Measurements from ENCODE around the gene NOTCH2. TPM values are rescaled to one million over a fixed set of nuclear protein-coding genes. Genes with fewer than 3 reads are reported as not detected.
"Not testable (repeated sequence)": the region's sequence is repeated elsewhere in the genome, so short reads cannot be mapped to it uniquely, and the experiment has no call there.

NOTCH2 gene
- total RNA-seq, 6 donors from 2014 or later, result 71.0 to 119 (median 89.1) TPM

- not testable (repeated sequence) for H3K4me3 ChIP-seq, H3K27me3 ChIP-seq, DNase-seq, H3K4me1 ChIP-seq, H3K36me3 ChIP-seq, H3K27ac ChIP-seq, H3K9me3 ChIP-seq
- ATAC-seq (ENCODE audit: low FRiP score in 2 of 2), result peak in 1 of 2 donors; percentile 50
- no CpG with 5 or more reads among the region's 1 CpG for WGBS, 2 donors
These were observed 31.1 kb upstream of the NOTCH2 start for GRCh38 chr1:120100590-120100989.

GRCh38 chr1:120098986-120099759 lies 29.7 kb upstream of the NOTCH2 start:
- not testable (repeated sequence) for DNase-seq; H3K4me1 ChIP-seq; H3K4me3 ChIP-seq; H3K27ac ChIP-seq; H3K36me3 ChIP-seq; H3K27me3 ChIP-seq; H3K9me3 ChIP-seq; ATAC-seq (ENCODE audit: low FRiP score in 2 of 2)
- 14 to 67% methylated on average over 1 of the region's 6 CpGs for WGBS, 2 donors

GRCh38 chr1:120096981-120097545 lies 27.6 kb upstream of the NOTCH2 start:
- not testable (repeated sequence) for ATAC-seq (ENCODE audit: low FRiP score in 2 of 2); H3K4me1 ChIP-seq; H3K27ac ChIP-seq; H3K9me3 ChIP-seq; H3K4me3 ChIP-seq; H3K36me3 ChIP-seq; DNase-seq; H3K27me3 ChIP-seq
- 17 to 44% methylated on average over 1 of the region's 1 CpG for WGBS, 2 donors

- H3K36me3 ChIP-seq; ATAC-seq (ENCODE audit: low FRiP score in 2 of 2); H3K9me3 ChIP-seq; H3K4me3 ChIP-seq; H3K4me1 ChIP-seq; H3K27ac ChIP-seq; H3K27me3 ChIP-seq; DNase-seq: not testable (repeated sequence)
- 77 to 86% methylated on average over 2 of the region's 4 CpGs for WGBS, 2 donors
These were observed 24.2 kb upstream of the NOTCH2 start for GRCh38 chr1:120093548-120094181.

DNA sequence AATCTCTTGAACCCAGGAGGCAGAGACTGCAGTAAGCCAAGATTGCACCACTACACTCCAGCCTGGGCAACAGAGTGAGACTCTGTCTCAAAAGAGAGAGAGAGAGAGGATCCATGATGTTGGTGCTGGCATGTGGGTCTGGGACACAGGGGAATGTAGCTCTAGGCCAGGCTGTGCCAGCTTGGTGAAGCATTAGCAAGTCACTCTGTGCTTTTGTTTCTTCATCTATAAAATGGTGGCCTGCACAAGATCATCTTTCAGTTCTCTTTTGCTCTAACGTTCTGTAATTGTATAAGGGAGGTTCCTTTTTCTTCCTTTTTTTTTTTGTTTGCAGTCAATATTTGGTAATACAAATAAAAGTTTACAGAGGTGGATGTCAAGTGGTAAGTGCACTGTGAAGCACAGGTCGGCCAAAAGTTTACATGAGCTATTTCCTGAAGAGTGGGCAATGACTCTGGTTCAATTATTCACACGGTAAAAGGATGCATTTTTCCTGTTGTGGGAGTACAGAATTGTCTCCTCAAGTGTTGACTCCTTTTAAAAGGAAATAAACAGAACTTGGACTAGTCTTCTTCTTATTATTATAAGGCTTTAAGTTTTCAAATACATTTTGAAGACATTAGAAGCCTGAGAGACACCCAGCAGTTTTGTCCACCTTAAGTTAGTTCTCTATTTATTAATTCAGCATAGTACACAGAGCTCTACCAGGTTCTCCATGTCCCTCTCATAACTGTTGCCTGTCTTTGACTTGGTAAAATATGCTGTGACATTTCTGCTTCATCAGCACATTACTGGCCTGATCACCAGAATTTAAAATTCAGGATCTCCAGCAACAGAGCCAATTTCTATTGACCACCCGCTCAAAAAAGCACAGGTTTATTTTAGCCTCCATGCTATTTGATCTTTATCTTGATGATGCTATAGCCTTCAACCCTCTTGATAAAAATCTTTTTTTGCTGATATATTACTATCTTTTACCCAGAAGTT lies 23.1 kb upstream of the NOTCH2 start:
- not testable (repeated sequence) for DNase-seq
- WGBS, 2 donors, result 39 to 48% methylated on average over 3 to 4 of the region's 4 CpGs
- ATAC-seq (ENCODE audit: low FRiP score in 2 of 2), result peak in 1 of 2 donors; percentile 66

GRCh38 chr1:120090830-120091229 lies 21.4 kb upstream of the NOTCH2 start:
- H3K4me3 ChIP-seq, H3K4me1 ChIP-seq, H3K9me3 ChIP-seq, H3K27me3 ChIP-seq, H3K27ac ChIP-seq, H3K36me3 ChIP-seq, DNase-seq: not testable (repeated sequence)
- peak; percentile 80 to 83 for ATAC-seq (ENCODE audit: low FRiP score in 2 of 2)
- whole genome bisulfite sequencing, 2 donors, result no CpG with 5 or more reads among the region's 1 CpG

More for the DNA sequence above, 23.1 kb upstream of the NOTCH2 start:
- H3K9me3 ChIP-seq, H3K36me3 ChIP-seq, H3K4me3 ChIP-seq, H3K4me1 ChIP-seq, H3K27me3 ChIP-seq, H3K27ac ChIP-seq: not testable (repeated sequence)

- 69 to 85% methylated on average over 3 of the region's 4 CpGs for WGBS, 2 donors
- H3K4me3 ChIP-seq; ATAC-seq (ENCODE audit: low FRiP score in 2 of 2); DNase-seq; H3K4me1 ChIP-seq; H3K36me3 ChIP-seq; H3K27ac ChIP-seq; H3K9me3 ChIP-seq; H3K27me3 ChIP-seq: not testable (repeated sequence)
These were observed 18.5 kb upstream of the NOTCH2 start for GRCh38 chr1:120087959-120088358.

GRCh38 chr1:120069920-120070214 lies 405 bp upstream of the NOTCH2 start:
- H3K9me3 ChIP-seq; H3K4me3 ChIP-seq; H3K27ac ChIP-seq; H3K27me3 ChIP-seq; H3K4me1 ChIP-seq; H3K36me3 ChIP-seq; ATAC-seq (ENCODE audit: low FRiP score in 2 of 2); DNase-seq: not testable (repeated sequence)
- no CpG with 5 or more reads among the region's 8 CpGs for WGBS, 2 donors

GRCh38 chr1:120068683-120069066 lies 787 bp downstream of the NOTCH2 start:
- ATAC-seq (ENCODE audit: low FRiP score in 2 of 2); H3K27me3 ChIP-seq; H3K36me3 ChIP-seq; H3K4me1 ChIP-seq; H3K9me3 ChIP-seq; DNase-seq: not testable (repeated sequence)
- Histone ChIP-seq H3K4me3 (peak overlapping the region; percentile 59 to 71 (median 66)), H3K27ac (peak overlapping the region; percentile 80 to 91 (median 88))
- no CpG with 5 or more reads among the region's 28 CpGs for WGBS, 2 donors

DNA sequence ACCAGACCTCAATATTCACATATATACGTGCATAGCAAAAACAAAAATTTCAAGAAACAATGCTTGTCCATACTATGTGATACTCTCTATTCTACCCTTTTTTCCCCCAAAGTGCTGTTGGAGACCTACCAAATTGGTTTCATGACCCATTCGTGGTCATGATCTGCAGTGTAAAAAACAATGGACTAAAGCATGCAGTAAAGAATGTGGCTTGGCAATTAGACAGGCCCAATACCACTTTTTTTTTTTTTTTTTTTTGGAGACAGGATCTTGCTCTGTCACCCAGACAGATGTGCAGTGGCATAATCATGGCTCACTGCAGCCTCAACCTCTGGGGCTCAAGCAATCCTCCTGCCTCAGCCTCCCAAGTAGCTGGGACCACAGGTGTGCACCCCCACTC lies 21.3 kb downstream of the NOTCH2 start:
- not testable (repeated sequence) for H3K36me3 ChIP-seq; DNase-seq; H3K4me3 ChIP-seq; H3K27me3 ChIP-seq; H3K27ac ChIP-seq; ATAC-seq (ENCODE audit: low FRiP score in 2 of 2); H3K9me3 ChIP-seq; H3K4me1 ChIP-seq
- WGBS, 2 donors, result 68 to 83% methylated on average over 1 of the region's 2 CpGs

DNA sequence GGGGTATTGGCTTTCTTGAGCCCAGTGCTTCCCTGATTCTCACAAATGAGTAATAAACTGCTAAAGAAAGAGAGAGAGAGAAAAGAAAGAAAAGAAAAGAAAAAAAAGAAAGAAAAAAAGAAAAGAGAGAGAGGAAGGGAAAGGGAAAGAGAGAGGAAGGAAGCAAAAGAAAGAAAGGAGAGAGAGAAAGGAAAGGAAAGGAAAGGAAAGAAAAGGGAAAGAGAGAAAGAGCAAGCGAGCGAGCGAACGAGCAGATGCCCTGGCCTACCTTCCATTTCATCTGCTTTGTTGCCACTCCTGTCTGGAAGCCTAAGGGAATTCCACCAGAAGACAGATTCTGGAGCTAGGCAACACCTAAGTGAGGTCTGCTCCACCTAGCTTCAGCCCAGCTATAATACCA lies 27.7 kb downstream of the NOTCH2 start:
- H3K27ac ChIP-seq; H3K36me3 ChIP-seq; ATAC-seq (ENCODE audit: low FRiP score in 2 of 2); H3K4me3 ChIP-seq; H3K27me3 ChIP-seq; DNase-seq; H3K9me3 ChIP-seq; H3K4me1 ChIP-seq: not testable (repeated sequence)
- WGBS, 2 donors, result 95% methylated on average over 4 of the region's 4 CpGs; no CpG with 5 or more reads in 1 of the 2 donors

DNA sequence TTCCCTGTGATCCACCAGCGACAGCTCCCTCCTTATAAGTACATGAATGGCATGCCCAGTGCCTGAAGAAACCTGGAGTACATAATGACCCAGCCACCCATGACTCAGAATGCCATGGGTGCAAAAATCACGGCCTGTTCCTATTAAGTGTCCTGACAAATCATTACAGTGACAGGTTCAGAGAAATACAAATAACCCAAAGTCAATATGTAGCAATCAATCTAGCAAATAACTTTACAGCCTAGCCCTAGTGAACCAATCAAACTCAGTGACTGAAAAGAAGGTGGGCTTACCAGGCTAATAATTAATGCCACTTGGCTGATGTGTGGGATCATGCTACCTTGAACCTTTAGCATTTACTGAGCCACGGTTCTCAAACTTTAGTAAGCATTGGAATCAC lies 37.2 kb downstream of the NOTCH2 start:
- H3K36me3 ChIP-seq; H3K4me1 ChIP-seq; H3K27ac ChIP-seq; H3K9me3 ChIP-seq; ATAC-seq (ENCODE audit: low FRiP score in 2 of 2); H3K27me3 ChIP-seq; DNase-seq; H3K4me3 ChIP-seq: not testable (repeated sequence)
- no CpG with 5 or more reads among the region's 3 CpGs for WGBS, 2 donors
